Measurements from ENCODE around the gene ST3GAL5.
"Not testable (repeated sequence)": the region's sequence is repeated elsewhere in the genome, so short reads cannot be mapped to it uniquely, and the experiment has no call there.

The ST3GAL5 gene

DNA sequence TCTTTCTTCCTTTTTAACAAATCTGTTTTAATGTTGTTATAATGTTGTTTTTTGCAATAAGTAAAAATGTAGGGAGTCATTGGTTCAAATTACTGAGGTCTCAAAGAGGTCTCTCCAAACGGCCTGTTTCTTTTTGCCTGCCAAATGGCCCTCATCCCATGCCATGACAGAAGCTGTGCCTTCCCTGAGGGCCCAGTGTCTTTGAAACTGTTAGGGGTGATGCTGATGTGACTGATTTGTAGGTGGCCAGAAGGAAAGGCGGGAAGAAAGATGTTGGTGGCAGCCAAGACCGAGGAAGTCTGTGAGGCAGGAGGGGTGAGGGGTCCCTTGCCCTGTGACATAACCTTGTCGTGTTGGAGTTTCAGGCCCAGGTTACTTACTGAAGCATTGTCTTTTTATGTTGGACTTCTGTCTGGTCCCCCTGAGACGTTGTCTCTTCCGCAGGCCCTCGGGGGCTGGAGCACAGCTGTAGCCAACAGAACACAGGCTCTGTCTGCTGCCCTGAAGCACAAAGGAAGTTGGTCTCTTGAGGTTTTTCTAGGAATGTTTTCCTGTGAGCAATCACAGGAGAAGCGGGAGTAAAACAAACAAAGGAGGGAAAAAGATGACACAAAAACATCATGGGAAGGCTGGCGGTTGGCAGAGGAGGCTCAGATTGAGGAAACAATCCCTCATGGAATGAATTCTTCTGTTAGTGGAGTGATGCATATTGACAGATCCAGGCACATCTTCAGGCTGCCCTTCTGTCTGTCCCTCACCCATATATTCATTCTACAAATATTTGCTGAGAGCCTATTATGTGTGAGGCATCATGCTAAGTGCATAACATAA is 4.9 kb upstream of the ST3GAL5 start:
- DNase-seq (ENCODE audit: low spot score): no peak

DNA sequence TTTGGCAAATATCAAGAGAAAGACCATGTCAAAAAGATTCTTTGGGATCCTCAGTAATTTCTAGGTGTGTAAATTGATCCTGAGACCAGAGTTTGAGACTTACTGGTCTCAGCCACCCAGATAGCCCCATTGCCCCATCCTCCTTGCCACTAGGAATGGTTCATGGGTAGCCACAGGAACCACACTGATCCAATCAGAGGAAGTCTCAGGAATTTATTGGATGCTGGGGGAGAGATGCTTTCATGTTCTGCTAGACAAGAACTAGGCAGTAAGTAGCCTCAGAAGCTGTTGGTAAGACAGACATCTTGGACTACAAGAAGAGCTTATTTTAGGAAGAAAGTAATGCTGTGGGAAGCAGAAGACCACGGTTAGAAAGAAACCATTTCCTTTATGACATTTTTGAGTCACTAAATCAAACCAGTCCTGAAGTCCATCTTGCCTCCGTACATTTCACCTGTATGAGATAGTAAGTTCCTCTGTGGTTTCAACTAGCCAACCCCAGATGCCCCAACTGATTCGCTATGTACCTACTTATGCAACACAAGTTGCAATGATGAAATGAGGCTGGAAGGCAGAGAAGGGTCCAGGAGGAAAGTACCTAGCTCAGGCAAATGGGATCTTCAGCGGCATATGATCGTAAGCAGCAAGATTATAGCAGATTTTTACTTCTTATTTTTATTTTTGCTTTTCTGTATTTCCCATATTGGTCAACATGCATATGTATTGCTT is 3.6 kb upstream of the ST3GAL5 start:
- DNase-seq (ENCODE audit: low spot score): no peak

GRCh38 chr2:85890522-85891176 is 1.9 kb upstream of the ST3GAL5 start:
- DNase-seq (ENCODE audit: low spot score): no peak

DNA sequence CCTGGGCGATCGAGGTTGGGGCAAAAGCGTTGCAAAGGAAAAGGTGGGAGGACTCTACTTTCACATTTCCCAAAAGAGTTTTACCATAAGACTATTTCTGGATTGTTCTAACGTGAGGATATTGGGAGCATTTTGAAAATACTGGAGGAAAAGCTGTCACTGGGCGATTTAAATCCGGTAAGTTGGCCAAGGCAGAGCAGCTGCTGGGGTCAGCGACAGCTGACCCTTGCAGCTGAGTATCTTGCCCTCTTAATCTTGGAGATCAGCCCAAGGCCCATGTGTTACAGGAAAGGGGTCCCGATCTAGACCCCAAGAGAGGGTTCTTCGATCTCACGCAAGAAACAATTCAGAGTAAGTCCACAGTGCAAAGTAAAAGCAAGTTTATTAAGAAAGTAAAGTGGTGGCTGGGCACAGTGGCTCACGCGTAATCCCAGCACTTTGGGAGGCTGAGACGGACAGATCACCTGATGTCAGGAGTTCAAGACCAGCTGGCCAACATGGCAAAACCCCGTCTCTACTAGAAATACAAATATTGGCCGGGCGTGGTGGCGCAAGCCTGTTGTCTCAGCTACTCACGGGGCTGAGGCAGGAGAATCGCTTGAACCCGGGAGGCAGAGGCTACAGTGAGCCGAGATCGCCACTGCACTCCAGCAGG is 964 bp upstream of the ST3GAL5 start:
- DNase-seq (ENCODE audit: low spot score): no peak

DNA sequence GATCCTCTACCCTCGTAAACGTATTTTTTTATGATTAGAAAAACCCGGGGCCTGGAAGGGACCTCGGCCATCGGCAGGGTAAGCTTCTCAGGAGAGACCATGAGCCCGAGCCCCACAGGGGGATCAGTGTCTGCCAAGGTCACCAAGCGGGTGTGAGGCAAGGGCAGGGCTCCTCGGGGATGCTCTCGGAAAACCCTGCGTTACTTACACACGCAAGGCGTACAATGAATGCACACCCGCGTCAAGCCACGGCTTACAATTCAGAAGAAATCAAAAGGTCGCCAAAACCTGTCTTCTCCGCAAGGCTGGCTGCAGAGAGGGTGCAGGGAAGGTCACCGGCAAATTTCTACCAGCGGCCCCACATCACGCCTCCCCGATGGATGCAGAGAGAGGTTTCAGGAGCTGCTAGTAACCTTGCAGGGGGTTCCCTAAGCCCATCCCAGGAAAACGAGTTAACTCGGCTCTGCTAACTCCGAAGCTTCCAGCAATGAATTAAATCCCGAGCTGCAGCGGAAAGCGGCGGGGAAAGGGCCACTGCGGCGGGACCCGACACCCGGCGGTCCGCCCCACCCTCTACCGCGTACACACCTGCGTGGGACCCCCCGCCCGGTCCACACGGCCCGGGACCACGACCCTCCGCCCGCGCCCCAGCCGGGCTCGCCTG is 638 bp downstream of the ST3GAL5 start:
- DNase-seq (ENCODE audit: low spot score): no peak

DNA sequence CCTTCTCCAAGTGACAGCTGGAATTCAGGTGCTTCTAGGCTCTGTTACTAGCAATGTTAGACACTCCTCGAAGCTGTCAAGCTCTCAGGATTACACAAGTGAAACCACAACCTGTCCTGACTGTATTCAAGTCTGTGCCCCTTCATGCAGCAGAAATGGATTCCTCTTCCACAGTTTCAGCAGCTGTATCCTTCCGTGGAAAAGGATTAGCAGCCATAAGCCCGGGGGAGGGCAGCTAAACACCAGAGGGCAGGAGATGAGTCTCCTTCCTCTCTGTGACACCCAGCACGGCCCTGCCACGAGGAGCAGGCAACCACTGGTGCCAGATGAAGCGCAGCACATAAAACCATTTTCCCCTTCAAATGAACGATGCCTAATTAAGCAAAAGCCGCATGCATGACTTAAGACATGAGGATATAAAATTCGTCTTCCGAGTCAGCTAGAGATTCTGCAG is 1.2 kb downstream of the ST3GAL5 start:
- no peak for DNase-seq (ENCODE audit: low spot score)

DNA sequence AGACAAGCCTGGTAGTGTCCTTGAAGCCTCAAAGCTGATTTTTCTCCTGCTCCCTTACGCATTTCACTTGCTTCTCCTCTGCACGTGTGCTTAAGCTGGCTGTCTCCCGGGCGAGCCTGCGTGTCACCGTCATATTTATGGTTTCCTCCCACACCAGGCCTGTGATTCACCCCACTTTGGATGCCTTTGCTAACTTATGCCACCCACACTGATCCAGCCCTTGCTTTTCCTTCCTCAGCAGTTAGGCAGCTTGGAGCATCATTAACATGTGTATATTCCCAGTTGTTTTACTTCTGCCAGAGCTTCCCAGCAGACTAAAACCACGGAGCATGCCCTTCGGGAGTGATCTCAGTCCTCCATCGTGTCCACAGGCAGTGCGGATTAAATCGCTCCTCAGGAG is 2.2 kb downstream of the ST3GAL5 start:
- DNase-seq (ENCODE audit: low spot score): no peak

GRCh38 chr2:85886141-85886540 is 2.6 kb downstream of the ST3GAL5 start:
- no peak for DNase-seq (ENCODE audit: low spot score)

DNA sequence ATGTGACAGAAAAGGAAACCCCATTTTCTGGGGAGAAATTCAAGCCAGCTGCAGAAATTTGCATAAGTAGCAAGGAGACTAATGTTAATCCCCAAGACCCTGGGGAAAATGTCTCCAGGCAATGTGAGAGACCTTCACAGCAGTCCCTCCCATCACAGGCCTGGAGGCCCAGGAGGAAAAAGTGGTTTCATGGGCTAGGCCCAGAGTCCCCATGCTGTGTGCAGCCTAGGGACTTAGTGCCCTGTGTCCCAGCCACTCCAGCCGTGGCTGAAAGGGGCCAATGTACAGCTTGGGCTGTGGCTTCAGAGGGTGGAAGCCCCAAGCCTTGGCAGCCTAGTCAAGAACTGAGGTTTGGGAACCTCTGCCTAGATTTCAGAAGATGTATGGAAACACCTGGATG is 7.0 kb downstream of the ST3GAL5 start:
- DNase-seq (ENCODE audit: low spot score): not testable (repeated sequence)

DNA sequence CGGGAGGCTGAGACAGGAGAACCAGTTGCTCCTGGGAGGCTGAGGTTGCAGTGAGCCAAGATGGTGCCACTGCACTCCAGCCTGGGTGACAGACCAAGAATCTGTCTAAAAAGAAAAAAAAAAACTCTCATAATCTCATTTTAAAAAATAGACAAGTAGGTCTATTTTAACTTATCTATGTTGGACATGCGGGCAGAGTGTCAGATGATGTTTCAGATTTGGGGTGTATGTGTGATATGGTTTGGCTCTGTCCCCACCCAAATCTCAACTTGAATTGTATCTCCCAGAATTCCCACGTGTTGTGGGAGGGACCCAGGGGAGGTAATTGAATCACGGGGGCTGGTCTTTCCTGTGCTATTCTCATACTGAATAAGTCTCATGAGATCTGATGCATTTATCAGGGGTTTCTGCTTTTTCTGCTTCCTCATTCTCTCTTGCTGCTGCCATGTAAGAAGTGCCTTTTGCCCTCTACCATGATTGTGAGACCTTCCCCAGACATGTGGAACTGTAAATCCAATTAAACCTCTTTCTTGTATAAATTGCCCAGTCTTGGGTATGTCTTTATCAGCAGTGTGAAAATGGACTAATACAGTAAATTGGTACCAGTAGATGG is 8.0 kb downstream of the ST3GAL5 start:
- DNase-seq (ENCODE audit: low spot score): not testable (repeated sequence)

DNA sequence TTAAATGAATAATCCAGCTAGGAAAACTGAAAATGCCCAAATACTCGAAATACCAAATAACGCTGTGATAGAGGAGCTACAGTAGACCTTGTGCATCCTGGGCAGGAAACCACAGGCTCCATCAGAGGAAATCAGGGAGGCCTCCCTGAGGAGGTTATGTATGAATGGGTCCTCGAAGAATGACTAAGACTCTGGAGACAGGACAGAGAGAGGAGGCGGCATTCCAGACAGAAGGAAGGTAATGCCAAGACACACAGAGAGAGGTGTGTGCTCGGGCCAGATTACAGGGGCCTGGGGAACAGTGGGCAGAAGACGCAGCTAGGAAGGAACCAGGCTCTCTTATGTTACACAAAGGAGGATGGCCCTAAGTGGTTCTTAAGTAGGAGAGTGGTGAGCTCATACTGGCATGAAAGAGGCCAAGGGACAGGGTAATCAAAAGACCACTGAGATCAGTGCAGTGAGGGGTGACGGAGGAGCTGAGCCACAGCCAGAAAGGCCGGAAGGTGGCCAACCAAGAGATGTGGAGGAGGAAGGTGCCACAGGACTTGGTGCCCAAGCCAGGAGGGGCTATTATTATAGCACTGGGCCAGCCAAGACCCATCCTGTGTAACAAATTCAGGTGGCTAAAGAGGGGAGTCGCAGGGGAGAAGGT is 9.9 kb downstream of the ST3GAL5 start:
- no peak for DNase-seq (ENCODE audit: low spot score)

DNA sequence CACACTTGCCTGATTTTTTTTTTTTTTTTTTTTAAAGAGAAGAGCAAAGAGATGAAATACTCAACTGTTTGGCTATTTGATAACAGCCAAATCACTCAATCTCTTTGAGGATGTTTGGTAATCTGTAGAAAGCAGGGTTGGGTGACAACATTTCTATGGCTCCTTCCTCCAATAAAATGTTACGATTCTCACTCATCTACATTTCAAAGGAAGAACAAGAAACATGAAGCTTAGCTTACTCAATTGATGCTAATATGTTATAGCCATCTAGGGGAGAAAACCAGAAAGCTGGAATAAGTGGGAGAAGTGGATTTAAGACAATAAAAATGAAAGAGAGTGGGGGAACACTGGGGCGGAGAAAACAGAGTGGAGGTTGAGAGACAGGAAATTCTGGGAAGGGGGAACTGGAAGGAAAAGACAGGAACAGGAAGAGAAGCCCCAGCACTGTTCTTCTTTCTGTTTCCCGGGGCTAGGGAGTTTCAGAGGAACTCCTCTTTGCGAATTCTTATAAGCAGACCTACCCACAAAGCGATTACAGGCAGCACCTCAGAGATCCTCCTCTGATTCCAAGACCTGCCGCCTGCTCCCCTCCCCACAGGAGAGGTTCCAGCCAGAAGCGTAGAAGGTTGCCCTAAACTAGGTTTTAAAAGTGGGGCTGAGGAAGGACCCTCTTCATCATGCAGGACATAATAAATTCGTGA is 13.3 kb downstream of the ST3GAL5 start:
- no peak for DNase-seq (ENCODE audit: low spot score)

- no peak for DNase-seq (ENCODE audit: low spot score)
Measured at GRCh38 chr2:85873679-85874078, 15.1 kb downstream of the ST3GAL5 start.

DNA sequence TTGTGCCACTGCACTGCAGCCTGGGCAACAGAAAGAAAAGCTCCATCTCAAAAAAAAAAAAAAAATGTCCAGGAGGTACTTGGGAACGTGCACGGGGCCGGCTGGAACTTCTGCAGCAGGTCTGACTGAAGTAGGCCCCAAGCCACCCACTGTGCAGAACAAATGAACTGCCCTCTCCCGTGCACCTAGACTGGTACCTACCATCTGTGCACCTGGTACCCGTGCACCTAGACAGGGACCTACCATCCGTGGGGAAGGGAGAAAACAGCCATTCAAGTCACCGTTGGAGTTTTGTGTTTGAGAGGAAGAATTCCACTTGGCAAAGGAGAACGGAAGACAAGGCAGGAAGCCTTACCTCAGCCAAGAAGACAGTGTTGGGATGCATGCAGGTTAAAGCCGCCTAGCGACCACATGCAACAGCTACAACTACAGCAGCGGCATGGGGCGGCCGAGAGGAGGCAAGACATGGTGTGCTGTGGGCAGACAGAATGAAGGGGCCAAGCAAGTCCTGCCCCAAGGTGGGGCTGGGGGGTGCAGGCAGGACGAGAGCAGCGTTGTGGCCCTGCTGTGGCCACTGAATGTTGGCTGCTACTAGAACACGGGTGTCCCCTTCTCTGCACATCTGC is 16.1 kb downstream of the ST3GAL5 start:
- DNase-seq (ENCODE audit: low spot score): no peak

DNA sequence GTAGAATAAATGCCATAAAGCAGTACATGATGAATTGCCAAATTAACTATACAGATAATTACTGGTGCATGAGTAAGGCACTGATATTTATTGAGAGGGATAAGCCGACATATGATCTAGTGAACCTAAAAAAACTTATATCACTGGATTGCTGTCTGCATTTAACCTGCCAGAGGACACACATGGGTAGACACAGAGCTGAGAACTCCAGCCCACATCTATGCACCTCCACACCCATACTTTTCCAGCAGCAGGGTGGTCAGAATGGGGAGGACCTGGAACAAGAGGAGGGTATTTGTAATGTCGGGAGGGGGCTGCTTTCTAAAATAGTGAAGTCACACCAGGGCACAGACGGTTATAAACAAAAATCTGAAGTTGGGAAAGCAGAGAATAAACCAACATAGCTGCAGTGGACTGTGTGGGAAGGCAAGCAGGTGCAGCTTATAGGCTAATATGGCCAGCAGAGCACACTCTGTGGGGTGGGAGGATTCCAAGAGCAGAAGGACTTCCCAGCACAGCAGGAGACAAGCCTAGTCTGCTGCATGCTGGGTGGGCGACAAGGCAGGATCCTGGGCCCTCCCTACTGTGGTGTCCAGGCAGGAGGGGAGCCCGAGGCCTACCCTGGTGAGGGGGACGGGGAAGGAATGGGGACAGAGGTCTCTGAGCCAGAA is 17.2 kb downstream of the ST3GAL5 start:
- DNase-seq (ENCODE audit: low spot score): no peak

GRCh38 chr2:85868822-85869221 is 20.0 kb downstream of the ST3GAL5 start:
- no peak for DNase-seq (ENCODE audit: low spot score)

GRCh38 chr2:85867556-85868292 is 21.1 kb downstream of the ST3GAL5 start:
- no peak for DNase-seq (ENCODE audit: low spot score)

DNA sequence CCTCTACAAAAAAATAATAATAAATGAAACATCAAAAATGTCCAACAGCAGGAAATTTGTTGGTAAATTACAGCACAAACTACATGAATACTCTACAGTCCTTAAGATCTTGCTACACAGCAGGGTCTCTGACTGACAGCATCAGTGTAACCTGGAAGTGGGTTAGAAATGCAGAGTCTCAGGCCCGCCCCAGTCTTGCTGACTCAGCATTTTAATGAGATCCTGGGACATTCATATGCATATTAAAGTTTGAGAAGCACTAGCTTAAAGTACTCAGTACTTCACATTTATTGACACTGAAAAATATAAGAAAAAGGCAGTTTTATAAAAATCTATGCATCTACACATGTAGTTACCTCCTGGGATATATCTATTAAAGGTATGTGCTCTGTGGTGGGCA is 21.7 kb downstream of the ST3GAL5 start:
- no peak for DNase-seq (ENCODE audit: low spot score)

Measured in hematopoietic multipotent progenitor cell treated with erythropoietin and hydrocortisone succinate and interleukin-3 and kit ligand, for 17 days (in vitro differentiated cells).